A204.1 (cell line): ENCODE measurements around the gene PTPRN2.

ENCODE experiments used
- FAIRE-seq: peaks from 2 replicates; lab custom pipeline; 2012; peaks lifted over from hg19 to GRCh38; lab: Jason Lieb, UNC

PTPRN2 gene

DNA sequence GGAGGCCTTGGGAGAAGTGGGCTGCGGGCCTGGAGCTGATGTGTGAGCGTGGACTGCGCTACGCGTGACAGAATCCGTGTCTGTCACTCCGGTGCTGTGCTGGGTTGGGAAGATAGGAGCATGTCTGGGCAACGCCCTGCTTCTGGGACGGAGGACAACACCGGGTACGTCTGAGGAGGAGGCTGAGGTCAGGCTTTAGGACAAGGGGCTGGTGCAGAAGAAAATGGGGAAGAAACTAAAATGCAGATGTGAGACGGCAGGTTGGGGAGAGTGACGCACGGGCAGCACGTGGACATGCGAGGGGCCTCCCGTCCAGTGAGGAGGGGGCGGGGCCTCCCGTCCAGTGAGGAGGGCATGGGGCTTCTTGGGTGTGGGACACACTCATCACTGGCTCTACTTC, 1043.4 kb downstream of the PTPRN2 start:
- no peak for FAIRE-seq

- FAIRE-seq: no peak
These were observed 1043.8 kb downstream of the PTPRN2 start for GRCh38 chr7:157543791-157544190.

GRCh38 chr7:157543276-157543675, 1044.3 kb downstream of the PTPRN2 start:
- FAIRE-seq: no peak

GRCh38 chr7:157542068-157543021, 1045.3 kb downstream of the PTPRN2 start:
- no peak for FAIRE-seq

DNA sequence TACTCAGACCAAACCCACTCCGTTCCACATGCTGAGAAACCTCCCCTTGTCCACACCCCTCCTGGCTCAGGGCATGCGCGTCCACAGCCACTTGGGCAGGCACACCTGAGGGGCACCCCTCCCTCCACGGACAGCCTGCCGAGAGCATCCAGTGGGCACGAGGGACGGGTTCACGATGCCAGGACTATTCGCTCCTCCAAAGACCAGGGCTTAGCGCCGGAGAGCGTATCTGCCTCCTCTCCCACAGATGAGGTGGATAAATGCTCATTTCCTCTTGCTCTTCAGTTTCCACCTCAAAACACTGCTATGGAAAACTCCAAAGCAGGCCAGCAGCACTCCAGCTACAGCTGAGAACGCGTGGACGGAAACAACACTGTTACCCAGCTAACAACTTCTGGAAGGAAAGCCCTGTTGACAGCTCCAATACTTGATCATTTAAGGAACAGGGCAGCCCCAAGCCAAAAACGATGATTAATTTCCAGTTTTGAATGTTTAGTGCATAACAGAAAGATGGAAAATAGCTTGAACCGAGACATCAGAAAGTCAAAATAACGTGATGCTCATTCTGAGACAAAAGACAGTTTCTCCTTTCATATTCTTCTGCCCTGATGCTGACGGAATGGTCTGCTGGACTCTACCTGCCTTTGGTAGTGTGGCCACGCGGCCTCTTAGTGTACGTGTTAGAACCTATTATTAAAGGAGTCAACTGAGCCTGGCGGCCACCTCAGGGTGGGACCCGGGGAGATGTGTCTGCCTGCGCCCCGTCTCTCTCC, 1046.1 kb downstream of the PTPRN2 start:
- FAIRE-seq: no peak

- no peak for FAIRE-seq
These were observed 1046.9 kb downstream of the PTPRN2 start for GRCh38 chr7:157540606-157541294.

- no peak for FAIRE-seq
These were observed 1047.6 kb downstream of the PTPRN2 start for GRCh38 chr7:157540020-157540419.

DNA sequence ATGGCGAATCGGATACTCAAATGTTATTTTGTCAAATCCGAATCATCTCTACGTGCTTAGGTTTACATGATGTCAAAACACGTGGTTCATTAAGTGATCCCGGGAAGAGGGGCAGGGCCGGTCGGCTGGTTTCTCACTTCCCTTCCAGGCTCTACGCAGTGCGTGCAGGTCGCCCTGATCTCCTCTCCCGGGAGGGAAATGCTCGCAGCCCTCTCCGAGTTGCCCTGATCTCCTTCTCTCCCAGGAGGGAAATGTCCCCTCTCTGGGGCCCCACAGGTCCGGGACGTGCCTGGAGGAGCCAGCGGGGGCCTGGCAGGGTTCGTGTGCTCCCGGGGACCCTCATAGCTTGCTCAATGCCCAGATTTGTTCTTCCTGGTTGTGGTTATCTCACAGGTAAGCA, 1048.1 kb downstream of the PTPRN2 start:
- no peak for FAIRE-seq

DNA sequence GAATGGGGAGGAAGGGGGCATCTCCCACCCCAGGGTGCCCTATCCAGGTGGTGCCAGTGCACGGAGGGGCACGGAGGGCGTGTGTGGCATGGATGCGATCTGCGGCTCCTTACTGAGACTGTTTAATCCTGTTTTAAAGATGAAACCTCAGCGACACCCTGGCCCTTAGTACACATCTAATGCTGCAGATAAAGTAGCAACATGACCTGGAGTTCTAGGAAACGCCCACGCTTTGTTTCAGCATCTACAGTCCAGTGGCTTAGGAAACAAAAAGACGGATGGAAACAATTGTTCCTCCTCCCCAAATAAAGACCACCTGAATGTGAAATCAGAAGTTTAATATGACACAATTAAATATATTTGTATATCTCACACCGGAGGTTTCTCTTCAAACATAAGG, 1048.9 kb downstream of the PTPRN2 start:
- no peak for FAIRE-seq

DNA sequence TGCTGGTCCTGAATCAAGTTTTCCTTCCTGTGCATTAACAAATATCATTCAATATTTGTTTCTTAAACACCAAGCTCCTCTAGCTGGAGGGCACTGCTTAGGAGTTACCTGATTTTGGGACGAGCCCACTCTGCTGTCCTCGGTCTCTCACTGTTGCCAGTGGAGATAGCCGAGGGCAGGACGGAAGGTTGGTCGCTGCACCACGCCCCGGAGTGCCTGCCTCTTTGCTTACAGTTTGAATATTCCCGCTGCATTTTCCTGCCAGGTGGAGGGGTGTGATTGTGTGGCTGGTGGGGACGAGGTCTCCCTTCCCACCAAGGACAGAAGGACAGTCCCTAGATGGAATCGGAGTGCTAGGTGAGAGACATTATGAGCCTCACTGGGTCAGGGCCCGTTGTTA, 1049.3 kb downstream of the PTPRN2 start:
- no peak for FAIRE-seq

- FAIRE-seq: no peak
These were observed 1050.6 kb downstream of the PTPRN2 start for GRCh38 chr7:157537056-157537455.

DNA sequence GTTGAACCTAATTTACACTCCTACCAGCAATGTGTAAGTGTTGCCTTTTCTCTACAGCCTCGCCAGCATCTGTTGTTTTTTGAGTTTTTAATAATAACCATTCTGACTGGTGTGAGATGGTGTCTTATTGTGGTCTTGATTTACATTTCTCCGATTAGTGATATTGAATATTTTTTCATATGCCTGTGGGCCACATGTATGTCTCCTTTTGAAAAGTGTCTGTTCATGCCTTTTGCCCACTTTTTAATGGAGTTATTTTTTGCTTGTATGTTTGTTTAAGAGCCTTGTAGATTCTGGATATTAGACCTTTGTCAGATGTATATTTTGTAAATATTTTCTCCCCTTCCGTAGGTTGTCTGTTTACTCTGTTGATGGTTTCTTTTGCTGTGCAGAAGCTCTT, 1055.6 kb downstream of the PTPRN2 start:
- no peak for FAIRE-seq

DNA sequence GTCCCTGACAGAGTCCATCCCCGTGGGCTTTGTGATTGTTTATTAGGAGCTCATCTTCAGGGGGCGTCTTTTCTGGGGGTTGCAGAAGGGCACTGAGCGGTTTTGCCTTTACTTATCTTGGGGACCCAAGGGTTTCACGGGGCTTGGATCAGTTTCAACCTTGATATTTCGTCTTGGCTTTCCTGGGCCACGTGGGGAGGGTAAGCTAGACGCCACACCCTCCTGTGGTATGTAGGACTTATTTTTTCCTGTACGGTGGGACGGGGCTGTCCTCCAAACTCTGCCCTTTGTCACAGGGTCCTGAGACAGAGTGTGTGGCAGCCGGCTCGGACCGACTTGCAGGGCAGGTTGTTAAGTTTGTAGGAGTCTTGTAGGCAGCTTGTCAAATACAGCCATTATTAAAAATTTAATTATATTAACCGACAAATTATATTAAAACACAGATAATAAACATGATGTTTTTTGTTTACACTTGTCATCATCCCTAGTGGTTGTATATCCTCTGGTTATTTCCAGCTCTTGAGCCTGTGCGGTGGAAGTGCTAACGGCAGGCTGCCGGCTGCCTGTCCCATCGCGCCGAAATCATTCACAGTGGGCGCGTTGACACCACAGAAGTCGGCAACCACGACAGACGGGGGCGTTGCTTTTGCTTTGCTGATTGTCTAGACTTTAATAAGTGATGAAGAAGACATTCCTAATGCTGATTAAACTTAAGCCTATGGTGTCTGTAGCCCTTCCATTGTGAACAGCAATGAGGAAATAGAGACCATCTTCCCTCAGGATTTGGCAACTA, 1057.7 kb downstream of the PTPRN2 start:
- FAIRE-seq: no peak

DNA sequence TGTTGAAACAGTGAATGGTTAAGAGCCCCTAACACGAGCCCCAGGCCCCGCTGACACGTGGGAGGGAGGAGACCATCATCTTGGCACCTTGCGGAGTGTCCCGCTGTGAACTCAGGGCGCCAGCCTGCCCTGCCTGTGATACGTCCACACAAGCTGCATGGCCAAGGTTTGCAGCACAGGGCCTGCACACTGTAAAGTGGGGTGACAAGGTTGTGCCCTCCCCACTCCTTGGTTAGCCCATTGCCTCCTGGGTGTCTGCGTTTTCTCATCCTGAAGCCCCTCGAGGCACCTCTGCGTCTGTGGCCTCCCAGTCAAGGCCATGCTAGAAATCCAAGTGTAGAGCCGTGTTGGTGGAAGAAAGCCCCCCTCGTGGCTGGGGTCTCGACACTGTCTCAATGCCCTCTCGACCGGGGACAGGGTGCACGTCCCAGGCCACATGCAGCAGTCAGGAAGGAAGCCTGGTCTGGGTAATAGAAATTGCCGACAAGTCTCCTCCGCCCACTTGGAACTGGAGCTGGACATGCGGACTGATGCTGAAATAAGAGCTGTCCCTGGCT, 1058.8 kb downstream of the PTPRN2 start:
- FAIRE-seq: no peak

GRCh38 chr7:157527686-157528085, 1059.9 kb downstream of the PTPRN2 start:
- no peak for FAIRE-seq

GRCh38 chr7:157526913-157527634, 1060.5 kb downstream of the PTPRN2 start:
- no peak for FAIRE-seq

DNA sequence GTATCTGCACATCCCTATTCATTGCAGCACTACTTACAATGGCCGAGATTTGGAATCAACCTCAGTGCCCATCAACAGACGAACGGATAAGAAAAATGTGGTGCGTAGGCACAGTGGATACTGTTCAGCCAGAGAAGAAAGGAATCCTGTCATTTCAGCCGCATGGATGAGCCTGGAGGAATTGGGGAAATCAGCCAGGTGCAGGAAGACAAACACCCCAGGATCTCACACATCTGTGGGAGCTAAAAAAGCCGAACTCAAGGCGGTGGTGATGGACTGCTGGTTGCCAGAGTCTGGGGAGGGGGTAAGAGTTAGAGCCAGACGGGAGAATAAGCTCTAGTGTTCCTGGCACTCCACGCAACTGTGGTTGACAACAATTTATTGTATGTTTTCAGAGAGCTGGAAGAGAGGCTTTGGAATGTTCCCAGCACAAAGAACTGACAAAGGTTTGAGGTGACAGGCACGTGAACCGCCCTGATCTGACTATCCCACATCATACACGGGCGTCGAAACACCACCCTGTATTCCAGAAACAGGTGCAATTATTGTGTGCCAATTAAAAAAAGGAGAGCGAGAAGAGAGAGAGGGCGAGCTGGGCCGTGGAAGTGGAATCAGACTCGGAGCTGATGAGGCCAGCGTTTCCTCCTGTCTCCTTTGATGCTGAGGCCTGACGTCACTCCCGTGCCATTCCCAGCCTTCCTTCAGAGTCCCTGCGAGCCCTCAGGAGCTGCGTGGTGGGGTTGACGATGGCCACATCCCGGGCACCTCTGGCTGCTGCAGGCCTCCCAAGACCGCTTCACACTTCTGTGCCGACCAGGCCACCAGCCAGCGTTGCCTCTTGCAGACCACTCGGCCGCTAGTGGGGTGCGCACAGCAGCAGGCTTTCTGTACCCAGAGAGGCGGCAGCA, 1061.4 kb downstream of the PTPRN2 start:
- FAIRE-seq: no peak

- no peak for FAIRE-seq
These were observed 1062.1 kb downstream of the PTPRN2 start for GRCh38 chr7:157525491-157525915.

DNA sequence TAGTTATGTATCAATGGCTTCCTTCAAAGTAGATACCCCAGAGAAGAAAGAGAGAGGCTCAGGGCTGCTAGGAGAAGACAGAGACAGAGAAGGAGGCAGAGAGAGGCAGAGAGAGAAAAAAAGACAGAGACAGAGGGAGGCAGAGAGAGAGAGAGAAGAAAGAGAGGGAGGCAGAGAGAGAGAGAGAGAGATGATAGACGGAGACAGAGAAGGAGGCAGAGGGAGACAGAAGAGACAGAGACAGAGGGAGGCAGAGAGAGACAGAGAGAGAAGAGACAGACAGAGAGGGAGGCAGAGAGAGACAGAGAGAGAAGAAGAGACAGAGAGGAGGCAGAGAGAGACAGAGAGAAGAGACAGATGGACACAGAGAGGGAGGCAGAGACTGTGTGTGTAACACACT, 1062.9 kb downstream of the PTPRN2 start:
- no peak for FAIRE-seq
